Kidney (tissue), 14 donors: ENCODE results near the gene PMFBP1. TPM values are rescaled to one million over a fixed set of nuclear protein-coding genes. Genes with fewer than 3 reads are reported as not detected.

Experiments used
- DNase-seq, 5 donors: peaks; one replicate each; pipeline ENCODE4 v3.0.0-alpha.2; 2013 to 2020
- FAIRE-seq: peaks from 2 replicates; lab custom pipeline; 2012; peaks lifted over from hg19 to GRCh38; lab: Jason Lieb, UNC
- H3K27ac ChIP-seq, 2 donors: one replicate each; pipeline ENCODE4 v1.7.0; 2013; ENCODE audit warnings: low read depth in 2 of 2, low read length in 2 of 2, inconsistent platforms in 1 of 2
- H3K27me3 ChIP-seq: one replicate; pipeline ENCODE4 v1.7.1; 2013; ENCODE audit warnings: low read length, inconsistent platforms; ENCODE audit not compliant: control insufficient read depth, insufficient read depth
- H3K36me3 ChIP-seq, 3 donors: one replicate each; pipeline versions ENCODE4 v1.7.0 to v1.7.1; 2013; ENCODE audit warnings: low read length in 3 of 3, control low read depth in 1 of 3, inconsistent platforms in 1 of 3; ENCODE audit not compliant: insufficient read depth in 3 of 3, control insufficient read depth in 2 of 3
- H3K4me1 ChIP-seq, 3 donors: one replicate each; pipeline versions ENCODE4 v1.7.0 to v1.7.1; 2013; ENCODE audit warnings: low read length in 3 of 3, inconsistent platforms in 1 of 3, low read depth in 1 of 3; ENCODE audit not compliant: control insufficient read depth in 2 of 3, insufficient read depth in 2 of 3
- H3K4me3 ChIP-seq, 3 donors: one replicate each; pipeline versions ENCODE4 v1.7.0 to v1.8.1; 2013; ENCODE audit warnings: low read length in 3 of 3, control low read depth in 1 of 3, inconsistent platforms in 1 of 3
- H3K9ac ChIP-seq, 3 donors: one replicate each; pipeline versions ENCODE4 v1.7.0 to v1.7.1; 2013; ENCODE audit warnings: low read length in 3 of 3, control low read depth in 1 of 3, inconsistent platforms in 1 of 3
- H3K9me3 ChIP-seq, 3 donors: one replicate each; pipeline versions ENCODE4 v1.7.0 to v1.7.1; 2013; ENCODE audit warnings: low read length in 3 of 3, control low read depth in 1 of 3, inconsistent platforms in 1 of 3; ENCODE audit not compliant: control insufficient read depth in 2 of 3, insufficient read depth in 1 of 3
- intact Hi-C: fragments of 100-400 bp; cut with DNase I; formaldehyde crosslinking; loops from one replicate; pipeline ENCODE4 v1.11.1; 2022
- polyA plus RNA-seq: library from polyadenylated mRNA; stranded (reverse); fragments of 350-450 nt; fragmentation: Illumina TruSeq; extraction: RNeasy Lipid Tissue Mini Kit (QIAGEN cat#74804); gene quantifications from one replicate; pipeline ENCODE4 v1.2.3, GENCODE V29; 2014; ENCODE audit warnings: low read depth, low replicate concordance; ENCODE audit not compliant: insufficient read depth
- total RNA-seq: library from RNA; stranded (reverse); fragmentation: NEBNext Ultra II Directional; extraction: Animal tissue kit (Norgen Biotek cat#: 25700); gene quantifications from one replicate; pipeline ENCODE4 v1.2.1, GENCODE V29; 2021
- TF ChIP-seq, protein P1 (sequence below): IDR thresholded peaks from 3 replicates; pipeline ENCODE4 v1.5.1; 2012; ENCODE audit warnings: mild to moderate bottlenecking, moderate library complexity, borderline replicate concordance; ENCODE audit not compliant: insufficient read depth; ENCODE audit errors: extremely low read depth
- donor health status: control.
- donor health status: control.
- donor health status: control.
- donor health status: control.
- donor health status: control.
- donor health status: DM: yes; HTN: yes; CAD: no.
- donor health status: Normal renal cell carcinoma (clear cell type).

The PMFBP1 gene
- total and polyA plus RNA-seq, 2 donors from 2014 or later: 0.13 to 0.69 TPM

- Histone ChIP-seq H3K27ac (peak overlapping the region; percentile 79 to 86), H3K27me3 (no peaks in the 10 kb centered on the region), H3K36me3 (peaks cover 4 to 38% (median 22%) of the 10 kb centered on the region in 3 donors), H3K9me3 (no peaks in the 10 kb centered on the region), H3K9ac (peak overlapping the region; percentile 53 to 87 (median 60)), H3K4me1 (peaks cover 2 to 20% (median 8%) of the 10 kb centered on the region in 3 donors), H3K4me3 (peak overlapping the region; percentile 81 to 85 (median 85))
- FAIRE-seq (no peak), DNase-seq (peak in 4 of 5 donors; percentile 22 to 60 (median 48))
- intact Hi-C loops: no loop called here
- TF ChIP-seq, protein P1, sequence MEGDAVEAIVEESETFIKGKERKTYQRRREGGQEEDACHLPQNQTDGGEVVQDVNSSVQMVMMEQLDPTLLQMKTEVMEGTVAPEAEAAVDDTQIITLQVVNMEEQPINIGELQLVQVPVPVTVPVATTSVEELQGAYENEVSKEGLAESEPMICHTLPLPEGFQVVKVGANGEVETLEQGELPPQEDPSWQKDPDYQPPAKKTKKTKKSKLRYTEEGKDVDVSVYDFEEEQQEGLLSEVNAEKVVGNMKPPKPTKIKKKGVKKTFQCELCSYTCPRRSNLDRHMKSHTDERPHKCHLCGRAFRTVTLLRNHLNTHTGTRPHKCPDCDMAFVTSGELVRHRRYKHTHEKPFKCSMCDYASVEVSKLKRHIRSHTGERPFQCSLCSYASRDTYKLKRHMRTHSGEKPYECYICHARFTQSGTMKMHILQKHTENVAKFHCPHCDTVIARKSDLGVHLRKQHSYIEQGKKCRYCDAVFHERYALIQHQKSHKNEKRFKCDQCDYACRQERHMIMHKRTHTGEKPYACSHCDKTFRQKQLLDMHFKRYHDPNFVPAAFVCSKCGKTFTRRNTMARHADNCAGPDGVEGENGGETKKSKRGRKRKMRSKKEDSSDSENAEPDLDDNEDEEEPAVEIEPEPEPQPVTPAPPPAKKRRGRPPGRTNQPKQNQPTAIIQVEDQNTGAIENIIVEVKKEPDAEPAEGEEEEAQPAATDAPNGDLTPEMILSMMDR: no peak
Measured at GRCh38 chr16:72092832-72093447, 79.0 kb downstream of the PMFBP1 start.

DNA sequence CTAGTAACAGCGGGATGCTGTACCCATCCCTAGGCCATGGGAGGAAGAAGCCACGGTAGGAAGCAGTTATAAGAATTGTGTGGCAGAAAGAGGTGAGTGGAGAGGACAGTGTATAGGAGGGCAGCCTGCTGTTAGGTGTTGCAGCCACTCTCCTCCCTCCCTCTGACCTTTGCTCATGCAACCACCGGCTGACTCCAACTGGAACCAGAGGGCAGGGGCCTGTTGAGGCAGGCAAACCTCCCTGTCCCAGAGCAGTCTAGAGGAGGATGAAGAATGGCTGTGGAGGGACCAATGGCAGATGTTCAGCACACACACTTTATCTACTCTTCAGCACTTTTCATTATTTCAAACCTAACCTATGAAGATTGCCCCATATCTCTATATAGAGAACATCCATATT is 80.7 kb downstream of the PMFBP1 start:
- H3K4me3 ChIP-seq: no peak overlapping the region
- FAIRE-seq: no peak
- H3K4me1 ChIP-seq: peaks cover 2 to 20% (median 8%) of the 10 kb centered on the region in 3 donors
- H3K9ac ChIP-seq: no peak overlapping the region
- no peaks in the 10 kb centered on the region for H3K9me3 ChIP-seq
- H3K36me3 ChIP-seq: peaks cover 0 to 34% (median 17%) of the 10 kb centered on the region in 3 donors
- DNase-seq: no peak
- H3K27ac ChIP-seq: no peak overlapping the region
- H3K27me3 ChIP-seq: no peaks in the 10 kb centered on the region
- TF ChIP-seq, protein P1: no peak
- intact Hi-C loops: no loop called here

GRCh38 chr16:72085002-72085401 is 87.0 kb downstream of the PMFBP1 start:
- no peak overlapping the region for H3K9ac ChIP-seq
- FAIRE-seq: no peak
- no peak overlapping the region for H3K27ac ChIP-seq
- no peak overlapping the region for H3K4me3 ChIP-seq
- no peaks in the 10 kb centered on the region for H3K9me3 ChIP-seq
- H3K27me3 ChIP-seq: no peaks in the 10 kb centered on the region
- no peak for DNase-seq
- TF ChIP-seq, protein P1: no peak
- H3K4me1 ChIP-seq: no peaks in the 10 kb centered on the region
- intact Hi-C loops: no loop called here
- peaks cover 0 to 34% (median 31%) of the 10 kb centered on the region in 3 donors for H3K36me3 ChIP-seq
